ENCODE data around the gene CFAP126. TPM values are rescaled to one million over a fixed set of nuclear protein-coding genes. Genes with fewer than 3 reads are reported as not detected.
"Not testable (repeated sequence)": the region's sequence is repeated elsewhere in the genome, so short reads cannot be mapped to it uniquely, and the experiment has no call there.

CFAP126 gene
- total RNA-seq, 3 donors from 2014 or later, result 0.66 TPM; not detected in 2

- H3K27me3 ChIP-seq, result no peaks in the 10 kb centered on the region
- H3K27ac ChIP-seq, result no peak overlapping the region
- H3K9me3 ChIP-seq, result no peaks in the 10 kb centered on the region
- intact Hi-C loops (cut with DNase I; ENCODE audit: low total_unique reads), result loop anchor here (2.0 kb wide), 1 partner anchor 39 kb away; no protein-coding TSS in a partner anchor
- no peaks in the 10 kb centered on the region for H3K4me1 ChIP-seq
- no peaks in the 10 kb centered on the region for H3K36me3 ChIP-seq
- H3K4me3 ChIP-seq, result no peak overlapping the region
- no peak for DNase-seq (ENCODE audit: low spot score in 2 of 2)
- TF ChIP-seq POLR2A (IDR thresholded peaks at IDR 0.05), result no peak
- no peak for TF ChIP-seq POLR2AphosphoS5 (IDR thresholded peaks at IDR 0.05)
- no peak for TF ChIP-seq CTCF (IDR thresholded peaks at IDR 0.05)
Observed at GRCh38 chr1:161404051-161404597, 36.4 kb upstream of the CFAP126 start.

GRCh38 chr1:161402446-161402845, 34.8 kb upstream of the CFAP126 start:
- H3K27me3 ChIP-seq, result no peaks in the 10 kb centered on the region
- DNase-seq (ENCODE audit: low spot score in 2 of 2), result no peak
- intact Hi-C loops (cut with DNase I; ENCODE audit: low total_unique reads), result no loop called here

GRCh38 chr1:161399257-161399998, 31.8 kb upstream of the CFAP126 start:
- no peaks in the 10 kb centered on the region for H3K9me3 ChIP-seq
- H3K4me1 ChIP-seq, result no peaks in the 10 kb centered on the region
- DNase-seq (ENCODE audit: low spot score in 2 of 2), result peak; percentile 92 to 95
- peak overlapping the region; percentile 66 to 88 (median 74) for H3K4me3 ChIP-seq
- TF ChIP-seq POLR2AphosphoS5 (IDR thresholded peaks at IDR 0.05) (peak; percentile 69 to 88 (median 83)), CTCF (IDR thresholded peaks at IDR 0.05) (peak in 2 of 3 donors; percentile 42 to 47), POLR2A (IDR thresholded peaks at IDR 0.05) (no peak)
- peak overlapping the region; percentile 98 to 100 for H3K27ac ChIP-seq
- intact Hi-C loops (cut with DNase I; ENCODE audit: low total_unique reads), result no loop called here
- H3K27me3 ChIP-seq, result no peaks in the 10 kb centered on the region
- no peaks in the 10 kb centered on the region for H3K36me3 ChIP-seq

More at GRCh38 chr1:161402446-161402845, 34.8 kb upstream of the CFAP126 start:
- Histone ChIP-seq H3K4me1 (no peaks in the 10 kb centered on the region), H3K4me3 (no peak overlapping the region), H3K9me3 (no peaks in the 10 kb centered on the region), H3K27ac (no peak overlapping the region), H3K36me3 (no peaks in the 10 kb centered on the region)
- no peak for TF ChIP-seq POLR2AphosphoS5 (IDR thresholded peaks at IDR 0.05)
- no peak for TF ChIP-seq POLR2A (IDR thresholded peaks at IDR 0.05)
- TF ChIP-seq CTCF (IDR thresholded peaks at IDR 0.05), result no peak

- no peak for DNase-seq (ENCODE audit: low spot score in 2 of 2)
- H3K27me3 ChIP-seq, result no peaks in the 10 kb centered on the region
- no peaks in the 10 kb centered on the region for H3K9me3 ChIP-seq
- no peaks in the 10 kb centered on the region for H3K4me1 ChIP-seq
- H3K4me3 ChIP-seq, result peak overlapping the region; percentile 66 to 88 (median 74)
- H3K27ac ChIP-seq, result peak overlapping the region; percentile 98 to 100
- TF ChIP-seq CTCF (IDR thresholded peaks at IDR 0.05), result no peak
- TF ChIP-seq POLR2AphosphoS5 (IDR thresholded peaks at IDR 0.05), result no peak
- no peak for TF ChIP-seq POLR2A (IDR thresholded peaks at IDR 0.05)
- intact Hi-C loops (cut with DNase I; ENCODE audit: low total_unique reads), result no loop called here
- no peaks in the 10 kb centered on the region for H3K36me3 ChIP-seq
Observed at GRCh38 chr1:161398900-161399256, 31.2 kb upstream of the CFAP126 start.

GRCh38 chr1:161397038-161397437, 29.4 kb upstream of the CFAP126 start:
- DNase-seq (ENCODE audit: low spot score in 2 of 2); H3K4me1 ChIP-seq; intact Hi-C loops (cut with DNase I; ENCODE audit: low total_unique reads); H3K9me3 ChIP-seq; H3K36me3 ChIP-seq; H3K4me3 ChIP-seq; H3K27me3 ChIP-seq; H3K27ac ChIP-seq: not testable (repeated sequence)

Measured in breast epithelium (tissue), 4 donors.